Stimulated activated CD4-positive, alpha-beta T cell treated with anti-CD3 and anti-CD28 coated beads, Interleukin-1b, Interleukin-23, amount 100 ng/mL, for 24 hours (primary cell): ENCODE measurements around the gene IFNA1.
"Not testable (repeated sequence)": the region's sequence is repeated elsewhere in the genome, so short reads cannot be mapped to it uniquely, and the experiment has no call there.

Source experiments
- DNase-seq, 4 experiments: peaks; one replicate each; pipeline ENCODE4 v3.0.0-alpha.2; 2020; ENCODE audit warnings: low read depth in 4 of 4, low spot score in 1 of 4

The IFNA1 gene

DNA sequence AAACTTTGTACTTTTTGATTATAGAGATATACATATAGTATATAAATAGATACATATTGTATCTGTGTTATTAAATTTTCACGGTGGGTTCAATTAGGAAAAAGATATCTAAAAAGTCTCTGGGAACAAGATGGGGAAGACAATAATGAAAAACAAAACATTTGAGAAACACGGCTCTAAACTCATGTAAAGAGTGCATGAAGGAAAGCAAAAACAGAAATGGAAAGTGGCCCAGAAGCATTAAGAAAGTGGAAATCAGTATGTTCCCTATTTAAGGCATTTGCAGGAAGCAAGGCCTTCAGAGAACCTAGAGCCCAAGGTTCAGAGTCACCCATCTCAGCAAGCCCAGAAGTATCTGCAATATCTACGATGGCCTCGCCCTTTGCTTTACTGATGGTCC is at the start of gene IFNA1:
Gene IFNA1 (plus strand): TSS at position 301 of the 400 bp plus-strand sequence. CDS start 69 bp downstream, at position 370.
- DNase-seq = no peak

DNA sequence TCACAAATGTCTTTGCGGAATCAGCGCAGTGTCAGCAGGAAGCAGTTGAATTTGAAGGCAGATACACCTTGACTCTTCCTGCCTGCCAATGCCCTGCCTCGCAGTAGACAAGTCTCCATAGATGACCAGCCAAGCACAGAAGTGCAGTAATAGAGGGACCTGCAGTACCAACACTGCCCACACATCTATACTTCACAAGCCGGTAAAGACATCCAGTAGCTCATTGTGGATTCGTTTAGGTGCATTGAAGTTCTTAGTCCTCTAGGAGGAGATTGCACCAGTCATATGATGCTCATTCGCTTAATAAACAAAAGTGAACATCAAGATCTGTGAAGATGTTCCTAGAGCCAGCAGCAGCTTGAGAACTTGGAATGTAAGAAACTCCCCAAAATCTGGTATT is 48.0 kb upstream of the IFNA1 start:
- DNase-seq = no peak

DNA sequence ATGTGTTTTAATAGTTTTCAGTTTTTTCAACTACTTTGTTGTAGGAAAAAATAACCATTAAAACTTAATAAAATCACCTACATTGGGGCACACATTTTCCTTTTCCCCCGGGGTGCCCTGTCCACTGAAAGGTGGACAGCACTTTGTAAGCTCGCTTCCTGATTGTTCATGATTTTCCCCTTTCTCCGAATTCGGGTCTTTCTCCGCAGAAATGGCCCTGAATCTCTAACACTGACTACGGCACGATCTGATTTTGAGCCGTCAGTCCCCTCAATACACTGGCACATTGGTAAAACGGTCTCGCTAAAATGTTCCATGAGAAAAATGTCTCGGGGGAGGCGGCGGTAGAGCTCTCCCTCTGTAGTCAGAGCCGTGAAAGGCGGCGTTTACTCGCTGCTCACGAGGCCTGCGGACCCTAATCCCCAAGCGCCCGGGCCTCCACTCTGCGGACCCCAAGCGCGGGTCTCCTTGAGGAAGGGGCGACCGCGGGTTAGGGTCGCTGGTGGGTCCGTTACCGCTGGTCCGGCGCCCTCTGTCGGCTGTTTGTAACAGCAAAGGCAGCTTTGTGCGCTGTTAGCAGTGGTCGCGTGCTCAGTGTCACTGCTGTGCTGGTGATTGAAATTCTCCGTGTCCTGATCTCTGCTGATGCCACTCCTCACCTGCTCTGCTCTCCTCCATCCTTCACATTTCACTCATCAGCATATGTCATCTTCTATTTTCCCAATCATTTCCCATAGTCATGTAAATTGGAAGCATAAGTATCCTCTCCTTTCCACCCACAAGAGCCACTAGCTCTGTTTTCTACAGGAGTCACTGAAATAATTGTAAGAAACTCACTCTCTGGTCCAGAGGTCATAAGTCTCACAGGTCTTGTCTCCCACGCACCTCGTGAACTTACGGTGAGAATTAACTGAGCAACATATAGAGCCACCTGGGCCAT is 44.2 kb upstream of the IFNA1 start:
- peak; percentile 29 to 51 (median 41) for DNase-seq

DNA sequence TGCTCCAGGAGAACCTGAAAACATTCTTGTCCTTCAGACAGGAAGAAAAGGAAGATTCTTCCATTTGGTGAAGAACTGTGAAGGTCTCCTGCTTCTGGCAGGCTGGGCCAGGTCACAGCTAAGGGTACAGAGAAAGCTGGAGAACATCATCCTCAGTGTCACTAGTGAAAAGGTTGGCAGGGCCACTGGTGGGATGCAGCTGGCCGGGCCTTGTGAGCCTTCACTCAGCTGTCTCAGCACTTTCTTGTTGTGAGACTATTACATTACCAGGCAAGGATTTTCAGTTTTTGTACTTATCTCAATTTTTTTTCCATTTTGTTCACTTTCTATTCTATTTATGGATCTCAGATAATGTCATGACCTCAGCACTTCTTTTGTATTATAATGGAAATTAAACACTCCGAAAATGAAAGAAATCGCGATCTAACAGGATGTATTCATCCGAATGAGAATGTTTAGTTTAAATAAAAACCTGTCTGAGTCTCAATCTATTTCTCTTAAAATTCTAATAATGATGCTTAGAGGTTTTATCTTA is 41.2 kb upstream of the IFNA1 start:
- no peak for DNase-seq

DNA sequence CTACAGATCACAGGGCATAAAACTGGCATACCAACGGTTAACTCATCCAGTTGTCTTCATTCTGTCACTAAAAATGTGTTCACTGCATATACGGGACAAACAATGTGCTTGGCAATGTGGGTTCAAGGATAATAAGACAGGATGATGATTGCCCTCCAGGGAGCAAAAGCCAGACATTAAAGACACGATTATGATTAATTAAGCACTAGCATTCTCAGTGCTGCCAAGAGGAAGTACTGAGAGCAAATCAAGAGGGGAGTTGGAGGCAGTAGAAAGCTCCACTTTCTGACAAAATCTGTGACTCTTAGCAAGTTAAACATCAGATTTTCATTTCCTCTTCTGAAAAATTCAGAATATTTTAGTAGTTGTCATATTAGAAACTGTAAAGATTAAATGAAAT is 40.3 kb upstream of the IFNA1 start:
- DNase-seq = no peak

DNA sequence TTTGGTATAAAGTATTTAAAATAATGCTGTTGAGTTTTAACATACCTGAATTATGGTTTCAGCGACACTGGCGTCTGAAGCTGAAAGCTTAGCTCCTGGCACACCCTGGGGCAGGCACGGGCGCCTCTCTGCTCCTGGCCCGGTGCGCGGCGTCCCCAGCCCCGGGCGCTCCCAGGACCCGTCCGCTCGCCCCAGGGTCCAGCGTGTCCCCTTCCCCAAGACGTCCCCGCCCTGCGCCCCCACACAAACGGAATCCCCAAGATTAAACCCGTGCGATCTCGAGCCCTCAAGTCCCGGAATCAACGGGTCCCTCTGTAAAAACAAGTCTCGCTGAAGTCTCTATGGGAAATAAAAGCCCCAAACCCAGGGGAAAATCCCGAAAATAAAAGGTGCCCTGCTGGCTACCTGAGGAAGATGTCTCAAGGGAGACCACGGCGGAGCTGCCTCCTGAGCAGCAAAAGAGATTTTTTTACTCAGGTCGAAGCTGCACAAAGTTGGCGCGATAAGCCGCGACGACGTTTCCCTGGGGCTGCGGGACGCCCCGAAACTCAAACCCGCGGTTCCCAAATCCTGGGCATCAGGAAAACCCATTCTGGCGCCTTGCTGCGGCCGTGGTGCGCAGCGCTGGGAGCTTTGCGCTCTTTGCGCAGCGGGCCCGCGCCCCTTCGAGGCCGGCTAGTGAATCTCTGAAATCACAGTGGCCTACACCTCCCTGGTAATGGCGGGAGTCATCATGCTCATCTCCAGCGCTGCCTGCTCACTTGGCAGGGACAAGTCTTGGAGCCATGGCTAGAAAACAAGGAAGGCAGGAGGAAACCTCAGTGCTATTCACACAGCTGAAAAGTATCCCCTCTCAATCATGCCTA is 37.6 kb upstream of the IFNA1 start:
- no peak for DNase-seq

DNA sequence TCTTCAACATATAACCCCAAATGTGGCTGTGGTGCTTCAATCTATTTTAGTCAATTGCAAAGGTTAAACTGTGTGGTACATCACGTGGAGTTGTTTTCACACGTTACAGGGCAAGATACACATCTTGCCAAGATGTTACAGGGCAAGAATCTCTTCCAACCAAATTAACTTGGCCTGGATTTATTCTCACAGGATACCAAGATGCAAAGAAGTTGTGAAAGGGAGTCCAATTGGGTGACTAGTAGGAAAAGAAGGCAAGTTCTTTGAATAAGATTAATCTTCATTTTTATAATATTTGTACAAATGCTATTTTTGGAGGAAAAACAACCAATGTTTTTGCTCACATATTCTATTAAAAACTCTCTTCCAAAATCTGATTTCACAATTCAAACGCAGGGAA is 36.1 kb upstream of the IFNA1 start:
- DNase-seq = no peak

DNA sequence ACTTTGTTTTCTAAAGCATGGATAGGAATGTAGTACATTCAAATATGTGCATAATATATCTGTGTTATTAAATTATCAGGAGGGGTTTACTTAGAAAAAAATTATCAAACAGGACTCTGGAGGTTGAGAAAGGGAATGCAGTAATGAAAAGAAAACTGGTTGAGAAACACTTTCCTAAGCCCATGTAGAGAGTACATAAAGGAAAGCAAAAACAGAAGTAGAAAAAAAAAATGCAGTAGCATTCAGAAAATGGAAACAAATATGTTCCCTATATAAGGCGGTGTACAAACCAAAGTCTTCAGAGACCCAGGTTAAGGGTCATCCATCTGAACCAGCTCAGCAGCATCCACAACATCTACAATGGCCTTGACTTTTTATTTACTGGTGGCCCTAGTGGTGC is 31.4 kb upstream of the IFNA1 start, which contains the start of gene IFNA8:
Gene IFNA8 (plus strand): TSS at position 301 of the 400 bp plus-strand sequence. CDS start 60 bp downstream, at position 361.
- DNase-seq = no peak

DNA sequence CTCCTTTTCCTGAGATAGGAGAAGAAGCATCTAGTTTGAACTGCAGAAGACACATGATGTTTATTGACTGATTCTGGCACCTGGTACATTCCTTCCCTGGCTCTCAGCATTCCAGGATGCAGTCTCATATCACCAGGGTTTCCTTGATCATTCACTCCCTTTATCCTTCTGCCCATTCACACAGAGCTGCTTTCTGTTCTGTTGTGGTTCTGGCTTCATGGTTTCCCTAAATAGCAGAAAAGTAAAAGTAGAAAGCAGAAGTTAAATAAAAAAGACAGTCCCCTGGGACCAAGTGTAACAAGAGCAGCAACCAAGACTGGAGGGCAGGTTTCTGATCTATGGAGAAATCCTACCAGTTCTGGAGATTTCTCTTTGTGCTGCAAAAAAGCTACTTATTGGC is 28.1 kb upstream of the IFNA1 start:
- no peak for DNase-seq

DNA sequence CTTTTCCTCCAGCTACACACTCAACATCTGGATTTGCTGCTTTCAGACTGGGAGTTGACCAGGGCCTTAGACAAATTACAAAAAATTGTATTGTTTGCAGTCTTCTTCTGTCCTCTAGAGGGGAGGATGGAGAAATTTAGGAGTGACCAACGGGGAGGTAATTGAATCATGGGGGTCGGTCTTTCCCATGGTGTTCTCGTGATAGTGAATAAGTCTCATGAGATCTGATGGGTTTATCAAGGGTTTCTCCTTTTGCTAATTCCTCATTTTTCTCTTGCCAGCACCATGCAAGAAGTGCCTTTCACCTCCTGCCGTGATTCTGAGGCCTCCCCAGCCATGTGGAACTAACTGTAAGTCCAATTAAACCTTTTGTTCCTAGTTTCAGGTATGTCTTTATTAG is 27.1 kb upstream of the IFNA1 start:
- no peak for DNase-seq

DNA sequence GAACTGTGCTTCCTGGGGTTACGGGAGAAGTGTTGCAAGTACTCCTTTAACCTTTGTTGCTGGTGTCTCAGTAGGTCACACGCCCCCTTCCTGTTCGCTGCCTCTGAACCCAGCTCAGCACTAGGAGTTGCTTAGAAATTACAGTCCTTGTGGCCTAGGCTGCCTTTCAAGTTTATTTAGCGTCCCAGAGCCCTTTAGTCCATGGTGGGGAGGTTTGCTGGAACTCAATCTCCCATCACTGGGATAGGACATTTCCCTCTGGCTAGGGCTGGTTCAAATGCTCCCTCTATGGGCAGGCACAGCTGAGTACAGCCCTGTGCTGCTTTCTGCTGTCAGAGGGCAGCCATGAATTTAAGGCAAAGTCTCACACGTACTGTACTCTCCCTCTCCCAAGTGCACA is 26.6 kb upstream of the IFNA1 start:
- DNase-seq = no peak

DNA sequence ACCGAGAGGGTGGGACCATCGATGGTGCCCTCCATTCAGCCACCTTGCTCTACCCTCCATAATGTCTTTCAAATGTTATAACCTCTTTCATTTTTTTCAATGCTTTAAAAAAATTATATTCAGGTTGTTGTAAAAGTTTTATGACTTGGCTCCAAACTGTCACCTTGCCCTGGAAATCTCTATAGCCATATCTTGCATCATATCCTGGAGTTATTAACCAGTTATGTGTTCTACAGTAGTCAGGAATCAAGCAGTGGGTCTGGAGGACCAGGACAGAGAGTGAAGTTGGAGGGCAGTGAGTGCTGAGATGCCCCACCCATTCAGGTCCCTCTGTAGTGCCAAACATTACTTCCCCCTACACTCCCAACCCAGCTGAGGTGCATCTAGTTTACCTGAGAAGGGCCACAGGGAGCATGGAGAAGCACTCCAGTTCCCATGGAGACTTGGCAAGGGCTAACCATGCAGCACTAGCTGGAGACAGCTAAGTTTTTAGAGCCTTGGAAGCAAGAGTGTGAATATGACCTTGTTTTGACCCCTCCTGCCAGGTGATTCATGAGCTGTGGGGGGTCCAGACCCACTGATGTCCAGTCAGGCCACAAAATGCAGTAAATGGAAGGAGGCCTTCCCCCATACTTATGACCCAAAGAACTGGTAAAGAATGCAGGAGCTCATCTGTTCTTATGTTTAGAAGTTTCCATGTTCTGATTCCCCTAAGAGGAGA is 25.9 kb upstream of the IFNA1 start:
- DNase-seq = no peak

DNA sequence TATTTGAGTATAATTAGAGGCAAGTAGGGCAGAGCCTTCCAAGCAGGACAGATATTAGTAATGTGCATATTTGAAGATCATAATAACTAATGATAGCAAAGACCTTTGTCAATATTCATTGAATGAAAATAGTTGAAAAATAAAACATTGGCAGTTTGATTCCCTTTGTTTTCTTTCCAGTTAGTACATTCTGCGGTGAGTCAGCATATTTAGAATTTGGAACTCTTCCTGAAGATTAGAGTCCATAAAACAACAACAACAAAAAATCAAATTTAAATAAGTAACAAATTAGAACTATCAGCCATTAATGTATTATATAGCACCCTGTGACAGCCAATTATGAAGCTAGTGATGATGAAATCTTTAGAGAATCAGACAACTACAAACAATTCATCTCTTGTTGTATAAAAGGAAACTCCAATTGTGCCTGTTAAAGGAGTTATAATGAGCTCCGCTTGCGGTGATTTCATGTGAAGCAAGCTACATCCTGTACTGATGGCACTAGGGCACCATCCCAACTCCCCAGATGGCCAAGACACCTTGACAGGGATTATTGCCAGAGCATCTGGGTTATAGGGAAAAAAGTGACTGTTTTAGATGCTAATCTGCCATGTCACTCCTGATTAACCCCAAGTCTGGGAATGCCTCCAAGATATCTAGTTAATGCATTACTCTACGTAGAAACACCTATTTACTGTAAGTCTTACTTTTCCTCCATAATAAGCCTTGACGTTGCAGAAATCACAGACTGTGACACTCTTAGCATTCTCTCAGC is 24.6 kb upstream of the IFNA1 start:
- no peak for DNase-seq

DNA sequence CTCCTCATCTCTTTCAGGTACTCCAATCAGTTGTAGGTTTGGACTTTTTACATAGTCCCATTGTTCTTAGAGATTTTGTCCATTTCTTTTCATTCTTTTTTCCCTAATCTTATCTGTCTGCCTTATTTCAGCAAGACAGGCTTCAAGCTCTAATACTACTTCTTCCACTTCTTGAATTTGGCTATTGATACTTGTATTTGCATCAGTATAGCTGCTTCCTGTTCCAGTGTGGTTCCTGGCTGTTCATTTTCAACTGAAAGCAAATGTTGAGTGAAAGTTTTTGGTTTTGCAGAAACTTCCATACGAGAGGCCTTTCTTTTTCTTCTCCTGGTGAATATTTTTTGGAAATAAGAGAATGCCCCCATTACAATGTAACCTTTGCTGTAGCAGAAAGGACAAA is 12.0 kb upstream of the IFNA1 start:
- no peak for DNase-seq

DNA sequence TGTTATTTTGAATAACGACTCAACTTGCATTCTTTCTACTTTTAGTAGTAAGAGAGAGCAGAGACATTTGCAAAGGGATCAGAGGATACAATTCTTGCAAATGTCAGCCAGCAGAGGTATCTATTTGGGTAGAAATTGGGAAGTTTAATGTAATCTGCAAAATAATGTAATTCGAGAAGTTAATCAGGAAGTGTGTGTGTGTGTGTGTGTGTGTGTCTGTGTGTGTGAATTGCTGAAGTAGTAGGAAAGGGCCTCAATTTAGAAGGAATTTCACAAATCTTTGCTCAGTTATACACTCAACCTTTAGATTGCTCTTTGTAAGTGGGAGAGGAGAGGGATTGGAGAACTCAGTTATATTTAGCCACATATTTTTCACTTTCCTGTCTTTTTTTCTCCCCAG is 11.0 kb upstream of the IFNA1 start:
- no peak for DNase-seq

DNA sequence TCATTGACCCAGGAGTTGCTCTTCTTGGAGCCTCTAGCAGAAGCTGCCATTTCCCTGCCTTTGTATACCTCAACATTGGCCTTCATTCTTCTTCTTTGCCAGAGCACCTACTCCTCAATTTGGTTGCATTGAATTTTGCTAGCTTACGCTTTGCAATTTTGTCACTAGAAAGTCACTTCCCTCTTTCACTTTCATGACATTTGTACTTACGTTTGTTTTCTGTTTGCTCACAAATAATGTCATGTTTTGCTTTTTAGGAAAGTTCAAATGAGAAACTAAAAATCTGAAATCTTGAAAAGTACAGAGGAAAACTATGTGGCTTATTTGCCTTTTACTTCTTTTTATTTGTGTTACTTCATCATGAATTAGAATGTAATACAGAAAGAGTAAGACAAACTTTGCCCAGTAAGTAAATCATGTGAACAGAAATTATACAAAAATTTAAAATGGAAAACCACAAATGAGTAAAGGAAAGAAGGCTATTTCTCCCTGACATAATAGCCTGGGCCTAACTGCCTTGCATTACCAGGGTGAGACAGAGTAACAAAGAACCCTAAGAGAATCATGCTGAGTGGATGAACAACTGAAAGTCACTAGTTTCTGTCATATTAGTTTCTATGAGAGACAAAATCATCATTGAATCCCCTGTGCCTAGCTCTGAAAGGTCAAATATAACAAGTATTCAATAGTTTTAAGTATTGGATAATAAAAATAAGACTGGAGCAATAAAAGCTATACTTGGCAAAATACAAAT is 7.4 kb upstream of the IFNA1 start:
- DNase-seq = no peak

DNA sequence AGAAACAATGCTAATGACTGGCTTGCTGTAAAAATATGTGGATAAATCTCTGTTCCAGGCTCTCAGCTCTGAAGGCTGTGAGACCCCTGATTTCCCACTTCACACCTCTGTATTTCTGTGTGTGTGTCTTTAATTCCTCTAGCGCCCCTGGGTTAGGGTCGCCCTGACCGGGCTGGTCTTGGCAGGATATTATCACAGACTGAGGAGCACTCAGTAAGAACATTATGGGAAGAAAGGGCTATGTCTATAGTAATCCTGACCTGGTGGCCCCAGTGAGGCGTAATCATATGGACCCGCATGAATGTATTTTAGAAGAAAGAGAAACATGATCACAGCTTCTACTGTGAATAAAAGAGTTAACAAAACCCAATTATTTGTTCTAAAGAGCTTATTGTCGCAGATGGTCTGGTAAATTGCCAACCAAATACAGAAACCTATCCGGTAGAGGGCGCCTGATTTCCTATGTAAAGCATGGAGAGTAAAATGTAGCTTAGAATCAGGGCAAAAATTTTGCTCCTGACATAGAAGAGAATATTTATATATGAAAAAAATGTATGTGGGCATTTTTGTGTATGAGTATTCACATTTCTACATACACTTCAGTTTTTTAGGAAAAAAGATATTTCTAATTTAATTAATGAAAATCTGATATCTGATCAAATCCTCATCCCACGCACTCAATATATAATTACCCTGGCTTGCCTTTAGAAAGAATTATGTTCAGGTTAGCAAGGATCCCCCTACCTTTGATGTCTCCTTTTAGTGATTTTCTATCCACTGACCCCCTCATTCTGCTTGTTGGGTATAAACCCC is 5.8 kb upstream of the IFNA1 start:
- DNase-seq = peak in 3 of 4 experiments; percentile 13 to 44 (median 26)

DNA sequence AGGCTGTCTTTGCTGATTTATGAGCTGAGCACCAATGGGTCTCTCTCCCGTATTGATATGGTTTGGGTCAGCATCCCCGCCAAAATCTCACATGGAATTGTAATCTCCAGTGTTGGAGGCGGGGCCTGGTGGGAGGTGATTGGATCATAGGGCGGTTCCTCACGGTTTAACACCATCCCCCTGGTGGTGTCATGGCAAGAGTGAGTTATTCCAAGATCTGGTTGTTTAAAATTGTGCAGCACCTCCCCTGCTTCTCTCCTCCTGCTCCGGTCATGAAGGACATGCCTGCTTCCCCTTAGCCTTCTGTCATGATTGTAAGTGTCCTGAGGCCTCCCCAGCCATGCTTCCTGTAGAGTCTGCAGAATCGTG is 5.2 kb upstream of the IFNA1 start:
- not testable (repeated sequence) for DNase-seq
